ENCODE data around the gene KRTAP4-4.

The KRTAP4-4 gene

GRCh38 chr17:41111151-41111885 lies 49.2 kb downstream of the KRTAP4-4 start:
- DNase-seq (ENCODE audit: low read depth) = no peak

Measured in activated T-cell treated with anti-CD3 and anti-CD28 coated beads for 48 hours (primary cell).